Esophagus muscularis mucosa (tissue), 3 donors: ENCODE data around the gene UHRF1.

Experiments used
- POLR2AphosphoS5 ChIP-seq, 2 donors: sonication (generic); formaldehyde crosslinking; IDR thresholded peaks; one replicate each; pipeline ENCODE4 v1.6.1; 2017; ENCODE audit warnings: antibody characterized with exemption in 2 of 2
- TF ChIP-seq, protein P1 (sequence below), 3 experiments: fragments of 200-600 bp in 2 of 3; fragments of 450-650 bp in 1 of 3; sonication (generic) in 2 of 3; IDR thresholded peaks; one replicate each; pipeline ENCODE4 v1.5.1; 2017 to 2019; ENCODE audit warnings: antibody characterized with exemption in 3 of 3, mild to moderate bottlenecking in 2 of 3, moderate library complexity in 1 of 3

DNA sequence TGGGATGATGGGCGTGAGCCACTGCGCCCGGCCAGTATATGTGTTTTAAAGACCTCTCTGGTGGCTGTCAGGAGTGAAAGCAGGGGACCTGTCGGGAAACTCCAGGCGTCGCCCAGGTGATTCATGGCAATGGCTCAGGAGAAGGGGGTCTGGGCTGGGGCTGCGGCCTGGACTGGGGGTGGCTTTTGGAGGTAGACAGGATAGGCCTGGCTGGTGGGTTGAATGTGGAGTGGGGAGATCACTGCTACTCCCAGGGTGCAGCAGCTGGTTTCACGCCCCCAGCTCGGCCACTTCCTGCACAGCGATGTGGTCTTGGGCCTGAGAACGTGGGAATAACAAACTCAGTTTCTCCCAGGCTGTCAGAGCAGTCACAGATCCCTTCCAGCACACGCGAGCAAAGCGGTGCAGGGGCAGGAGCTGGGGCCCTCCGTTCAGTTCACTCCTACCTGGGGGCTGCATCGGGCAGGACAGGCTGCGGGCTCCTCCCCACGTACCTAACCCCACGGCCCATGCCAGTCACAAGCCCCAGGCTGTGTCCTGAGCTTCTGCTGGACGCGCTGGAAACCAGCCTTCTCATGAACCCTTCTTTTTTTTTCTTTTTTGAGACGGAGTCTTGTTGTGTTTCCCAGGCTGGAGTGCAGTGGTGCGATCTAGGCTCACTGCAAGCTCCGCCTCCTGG, 78.5 kb downstream of the UHRF1 start:
- TF ChIP-seq, protein P1, sequence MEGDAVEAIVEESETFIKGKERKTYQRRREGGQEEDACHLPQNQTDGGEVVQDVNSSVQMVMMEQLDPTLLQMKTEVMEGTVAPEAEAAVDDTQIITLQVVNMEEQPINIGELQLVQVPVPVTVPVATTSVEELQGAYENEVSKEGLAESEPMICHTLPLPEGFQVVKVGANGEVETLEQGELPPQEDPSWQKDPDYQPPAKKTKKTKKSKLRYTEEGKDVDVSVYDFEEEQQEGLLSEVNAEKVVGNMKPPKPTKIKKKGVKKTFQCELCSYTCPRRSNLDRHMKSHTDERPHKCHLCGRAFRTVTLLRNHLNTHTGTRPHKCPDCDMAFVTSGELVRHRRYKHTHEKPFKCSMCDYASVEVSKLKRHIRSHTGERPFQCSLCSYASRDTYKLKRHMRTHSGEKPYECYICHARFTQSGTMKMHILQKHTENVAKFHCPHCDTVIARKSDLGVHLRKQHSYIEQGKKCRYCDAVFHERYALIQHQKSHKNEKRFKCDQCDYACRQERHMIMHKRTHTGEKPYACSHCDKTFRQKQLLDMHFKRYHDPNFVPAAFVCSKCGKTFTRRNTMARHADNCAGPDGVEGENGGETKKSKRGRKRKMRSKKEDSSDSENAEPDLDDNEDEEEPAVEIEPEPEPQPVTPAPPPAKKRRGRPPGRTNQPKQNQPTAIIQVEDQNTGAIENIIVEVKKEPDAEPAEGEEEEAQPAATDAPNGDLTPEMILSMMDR (IDR thresholded peaks at IDR 0.05), result no peak
- TF ChIP-seq POLR2AphosphoS5 (IDR thresholded peaks at IDR 0.05), result no peak
